ENCODE measurements around the gene CFL1. TPM values are rescaled to one million over a fixed set of nuclear protein-coding genes. Genes with fewer than 3 reads are reported as not detected.

CFL1 gene
- total and polyA plus RNA-seq, 2 of the 8 experiments (the other 6 are each of a cell fraction or from before 2014, with no cell fraction given): 1,252 to 1,365 TPM

GRCh38 chr11:65859095-65859811 is 1.3 kb upstream of the CFL1 start (continued):
- TF ChIP-seq GTF2F1 (IDR thresholded peaks at IDR 0.05; ENCODE audit: borderline replicate concordance, low read depth, low read length) (no peak; the same call in 1 of the 2 replicates), KDM1A (IDR thresholded peaks at IDR 0.05; ENCODE audit: borderline replicate concordance, low read length) (no peak), EP300 (IDR thresholded peaks at IDR 0.05; ENCODE audit: borderline replicate concordance in 1 of 2, low read depth in 2 of 2, low read length in 2 of 2) (peak in 1 of 2 experiments; percentile 12; a peak in 1 of 3 replicates), POU5F1 (IDR thresholded peaks at IDR 0.05; ENCODE audit: low read depth, low read length) (no peak), ZNF274 (IDR thresholded peaks at IDR 0.05; ENCODE audit: borderline replicate concordance, extremely low read depth, low read length) (no peak), YY1 (IDR thresholded peaks at IDR 0.05; ENCODE audit: low read depth, low read length) (no peak), RBBP5 (IDR thresholded peaks at IDR 0.05; ENCODE audit: borderline replicate concordance, low read depth, low read length) (no peak; the same call in 1 of the 2 replicates), CHD1 (IDR thresholded peaks at IDR 0.05; ENCODE audit: low read depth, low read length) (no peak), MAX (IDR thresholded peaks at IDR 0.05) (no peak), JUND (IDR thresholded peaks at IDR 0.05; ENCODE audit: low read length) (no peak), NANOG (IDR thresholded peaks at IDR 0.05; ENCODE audit: insufficient read depth, low read depth, low read length, poor library complexity, severe bottlenecking) (no peak), POLR2AphosphoS5 (IDR thresholded peaks at IDR 0.05; ENCODE audit: low read depth, low read length) (peak; percentile 96), EGR1 (IDR thresholded peaks at IDR 0.05; ENCODE audit: borderline replicate concordance, low read depth, low read length) (peak; percentile 95), RFX5 (IDR thresholded peaks at IDR 0.05; ENCODE audit: borderline replicate concordance, low read depth, low read length) (no peak), HDAC6 (IDR thresholded peaks at IDR 0.05; ENCODE audit: low read depth, low read length) (no peak), HDAC2 (IDR thresholded peaks at IDR 0.05; ENCODE audit: borderline replicate concordance in 1 of 2, low read depth in 2 of 2, low read length in 2 of 2) (peak in 1 of 2 experiments; percentile 0; a peak in 1 of 4 replicates), SUZ12 (IDR thresholded peaks at IDR 0.05; ENCODE audit: low read length) (no peak), MAFK (IDR thresholded peaks at IDR 0.05; ENCODE audit: low read depth, low read length) (no peak)

All from H1 (cell line).